ENCODE measurements around the gene REN. TPM values are rescaled to one million over a fixed set of nuclear protein-coding genes. Genes with fewer than 3 reads are reported as not detected.

Gene REN
- total and polyA plus RNA-seq, 2 of the 8 experiments (the other 6 are each of a cell fraction or from before 2014, with no cell fraction given) = 0.05 TPM; not detected in 1

DNA sequence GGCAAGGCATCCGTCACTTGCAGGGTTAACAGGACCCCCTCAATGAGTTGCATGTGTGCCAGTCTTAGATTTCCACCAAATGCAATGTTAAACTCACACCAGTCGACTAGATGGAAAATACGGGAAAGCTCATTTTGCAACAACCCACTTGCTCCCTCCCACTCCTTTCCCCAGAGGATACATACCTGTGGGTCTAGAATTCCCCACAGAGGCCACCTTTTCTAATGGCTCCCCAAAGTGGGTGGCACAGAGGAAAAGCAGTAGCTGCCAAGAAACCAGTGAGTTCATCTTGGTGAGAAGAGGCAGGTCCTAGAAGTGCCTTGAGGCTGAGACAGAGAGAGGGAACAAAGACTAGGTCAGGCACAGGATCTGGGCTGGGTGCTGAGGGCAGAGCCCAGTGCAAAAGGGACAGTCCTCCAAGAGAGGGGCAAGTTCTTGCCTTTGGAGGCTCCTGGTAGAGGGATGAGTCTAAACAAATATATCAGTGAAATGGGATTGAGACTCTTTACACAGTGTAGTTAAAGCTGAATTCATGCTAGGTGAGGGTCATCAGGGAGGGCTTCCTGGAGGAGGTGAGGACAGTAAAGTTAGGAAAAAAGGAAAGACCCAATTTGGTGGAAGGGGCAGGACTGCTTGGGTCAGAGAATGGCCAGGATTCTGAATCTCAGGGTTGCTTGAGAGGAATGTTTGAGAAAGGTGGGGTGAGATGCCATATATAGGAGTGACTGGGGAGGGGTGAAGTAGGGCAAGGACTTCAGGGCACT lies 26.6 kb upstream of the REN start (continued):
- TF ChIP-seq CBX5 (IDR thresholded peaks at IDR 0.05; ENCODE audit: low read depth, low read length) (no peak), CBX8 (IDR thresholded peaks at IDR 0.05; ENCODE audit: borderline replicate concordance, low read depth, low read length) (no peak), HDAC6 (IDR thresholded peaks at IDR 0.05; ENCODE audit: low read depth, low read length) (no peak), KDM5A (IDR thresholded peaks at IDR 0.05; ENCODE audit: low read length) (no peak), CHD1 (IDR thresholded peaks at IDR 0.05; ENCODE audit: low read depth, low read length) (no peak), SP4 (IDR thresholded peaks at IDR 0.05; ENCODE audit: low read length) (no peak), CTBP2 (IDR thresholded peaks at IDR 0.05; ENCODE audit: borderline replicate concordance, insufficient read depth, insufficient read length, low read length) (no peak), KDM1A (IDR thresholded peaks at IDR 0.05; ENCODE audit: borderline replicate concordance, low read length) (no peak)
